ENCODE data around the gene SMARCE1.

Gene SMARCE1

DNA sequence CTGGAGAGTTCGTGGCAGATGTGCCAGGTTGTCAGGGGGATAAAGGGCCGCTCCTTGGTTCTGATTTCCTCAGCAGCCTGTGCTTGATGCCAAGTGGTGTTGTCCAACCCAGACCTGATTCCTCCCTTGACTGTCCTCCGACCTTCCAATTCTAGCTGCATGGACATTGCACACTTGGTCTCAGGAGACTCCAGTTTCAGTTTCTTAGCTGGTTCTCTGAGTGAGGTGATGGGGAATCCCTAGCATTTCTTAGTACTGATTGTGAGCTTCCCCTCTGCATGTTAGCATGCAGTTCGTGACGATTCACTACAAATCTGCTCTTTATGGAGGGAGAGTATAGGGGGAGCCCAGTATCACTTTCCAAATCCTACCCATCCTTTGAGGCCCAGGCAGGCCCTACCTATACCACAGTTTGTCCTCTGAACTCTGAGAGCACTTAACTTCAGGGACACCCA is 70.0 kb downstream of the SMARCE1 start:
- DNase-seq = no peak

GRCh38 chr17:40576113-40576740 is 71.4 kb downstream of the SMARCE1 start:
- no peak for DNase-seq

Measured in NCI-H1694 (cell line).